ENCODE measurements around the gene COA1.
"Not testable (repeated sequence)": the region's sequence is repeated elsewhere in the genome, so short reads cannot be mapped to it uniquely, and the experiment has no call there.

Gene COA1

DNA sequence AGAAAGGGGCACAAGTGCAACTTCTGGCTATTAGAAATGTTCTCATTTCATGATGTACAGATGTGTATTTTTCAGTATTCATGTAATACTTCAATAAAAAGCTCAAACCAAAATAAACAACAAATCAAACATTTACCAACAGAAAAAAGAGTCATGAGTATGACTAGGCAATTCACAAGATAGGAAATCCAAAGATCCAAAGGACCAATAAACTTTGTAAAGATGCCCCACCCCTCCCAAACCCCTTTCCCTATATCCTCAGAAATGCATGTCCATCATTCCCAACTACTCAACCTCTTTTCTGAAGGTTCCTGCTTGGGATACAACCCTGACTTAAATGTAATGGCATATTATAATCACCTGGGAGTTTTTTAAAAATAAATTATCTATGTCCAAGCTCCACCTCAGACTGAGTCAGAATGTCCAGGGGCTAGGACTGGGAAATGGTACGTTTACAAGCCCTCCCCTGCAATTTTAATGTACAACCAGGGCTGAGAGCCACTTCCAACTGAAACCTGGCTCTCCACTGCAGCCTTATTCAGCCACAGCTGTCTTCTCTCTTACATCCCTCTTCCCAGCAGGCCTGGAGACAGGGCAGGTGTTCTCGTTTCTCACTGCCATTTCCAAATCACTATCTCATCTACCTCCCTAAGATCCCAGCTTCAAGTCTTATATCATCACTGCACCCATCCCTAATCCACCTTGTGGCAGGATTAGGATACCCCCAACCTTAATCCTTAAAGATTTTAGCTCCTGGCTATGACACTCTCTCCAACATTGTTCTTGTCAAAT lies 36.5 kb downstream of the COA1 start:
- peaks cover 5% of the 10 kb centered on the region for H3K4me1 ChIP-seq (ENCODE audit: control insufficient read depth, insufficient read depth, low read length)
- no peak overlapping the region for H3K4me3 ChIP-seq (ENCODE audit: low read length)
- H3K9ac ChIP-seq (ENCODE audit: low read length): no peak overlapping the region
- no peaks in the 10 kb centered on the region for H3K27me3 ChIP-seq (ENCODE audit: control insufficient read depth, insufficient read depth, low read length)
- no peaks in the 10 kb centered on the region for H3K36me3 ChIP-seq (ENCODE audit: control insufficient read depth, insufficient read depth, low read length)
- H3K9me3 ChIP-seq (ENCODE audit: control insufficient read depth, low read length): no peaks in the 10 kb centered on the region

DNA sequence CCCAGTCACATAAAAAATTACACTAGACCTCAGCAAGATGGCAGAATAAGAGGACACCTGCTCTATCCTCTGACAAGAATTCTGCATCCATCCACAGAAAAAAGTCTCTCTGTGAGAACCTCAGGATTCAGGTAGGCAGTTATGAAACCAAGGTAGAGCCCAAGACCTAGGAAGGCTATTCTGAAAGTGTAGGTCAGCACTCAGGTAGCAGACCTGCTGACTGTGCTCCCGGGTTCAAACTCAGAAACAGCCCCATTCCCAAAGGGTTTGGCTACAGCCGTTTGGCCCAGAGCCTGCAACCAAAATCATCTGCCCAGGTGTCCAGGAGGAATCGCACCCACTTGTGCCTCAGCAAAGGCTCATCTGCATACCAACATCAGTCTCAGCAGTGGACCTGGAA lies 37.7 kb downstream of the COA1 start:
- no peaks in the 10 kb centered on the region for H3K27me3 ChIP-seq (ENCODE audit: control insufficient read depth, insufficient read depth, low read length)
- no peak overlapping the region for H3K4me3 ChIP-seq (ENCODE audit: low read length)
- H3K9ac ChIP-seq (ENCODE audit: low read length): no peak overlapping the region
- peaks cover 5% of the 10 kb centered on the region for H3K4me1 ChIP-seq (ENCODE audit: control insufficient read depth, insufficient read depth, low read length)
- no peaks in the 10 kb centered on the region for H3K9me3 ChIP-seq (ENCODE audit: control insufficient read depth, low read length)
- H3K36me3 ChIP-seq (ENCODE audit: control insufficient read depth, insufficient read depth, low read length): no peaks in the 10 kb centered on the region

DNA sequence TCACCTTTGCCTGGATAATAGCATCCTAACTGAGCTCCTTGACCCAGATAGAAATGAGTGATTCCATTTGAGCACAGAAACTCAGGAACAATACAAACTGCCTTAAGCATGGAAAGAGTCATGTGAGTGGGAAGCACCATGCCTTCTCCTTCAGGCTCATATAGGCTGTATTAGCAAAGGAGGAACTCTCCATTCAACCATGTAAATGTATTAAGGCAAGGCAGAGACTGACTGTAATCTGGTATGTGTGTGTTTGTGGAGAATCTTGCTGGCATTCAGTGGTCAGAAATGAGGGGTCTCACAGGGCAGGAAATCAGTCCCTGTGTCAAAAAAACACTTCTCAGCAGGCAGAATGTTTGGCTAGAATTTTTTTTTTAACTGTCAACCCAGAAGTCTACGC lies 40.2 kb downstream of the COA1 start:
- Histone ChIP-seq H3K27me3 (ENCODE audit: control insufficient read depth, insufficient read depth, low read length) (no peaks in the 10 kb centered on the region), H3K4me1 (ENCODE audit: control insufficient read depth, insufficient read depth, low read length) (peaks cover 5% of the 10 kb centered on the region), H3K4me3 (ENCODE audit: low read length) (no peak overlapping the region), H3K36me3 (ENCODE audit: control insufficient read depth, insufficient read depth, low read length) (no peaks in the 10 kb centered on the region), H3K9ac (ENCODE audit: low read length) (no peak overlapping the region), H3K9me3 (ENCODE audit: control insufficient read depth, low read length) (no peaks in the 10 kb centered on the region)

DNA sequence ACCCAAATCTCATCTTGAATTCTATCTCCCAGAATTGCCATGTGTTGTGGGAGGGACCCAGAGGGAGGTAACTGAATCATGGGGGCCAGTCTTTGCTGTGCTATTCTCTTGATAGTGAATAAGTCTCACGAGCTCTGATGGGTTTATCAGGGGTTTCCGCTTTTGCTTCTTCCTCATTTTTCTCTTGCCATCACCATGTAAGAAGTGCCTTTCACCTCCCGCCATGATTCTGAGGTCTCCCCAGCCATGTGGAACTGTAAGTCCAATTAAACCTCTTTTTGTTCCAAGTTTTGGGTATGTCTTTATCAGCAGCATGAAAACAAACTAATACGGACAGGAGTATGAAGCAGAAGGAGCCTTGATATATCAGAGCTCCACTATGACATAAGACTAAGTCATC lies 41.5 kb downstream of the COA1 start:
- H3K4me3 ChIP-seq (ENCODE audit: low read length); H3K36me3 ChIP-seq (ENCODE audit: control insufficient read depth, insufficient read depth, low read length); H3K27me3 ChIP-seq (ENCODE audit: control insufficient read depth, insufficient read depth, low read length); H3K9ac ChIP-seq (ENCODE audit: low read length); H3K4me1 ChIP-seq (ENCODE audit: control insufficient read depth, insufficient read depth, low read length); H3K9me3 ChIP-seq (ENCODE audit: control insufficient read depth, low read length): not testable (repeated sequence)

DNA sequence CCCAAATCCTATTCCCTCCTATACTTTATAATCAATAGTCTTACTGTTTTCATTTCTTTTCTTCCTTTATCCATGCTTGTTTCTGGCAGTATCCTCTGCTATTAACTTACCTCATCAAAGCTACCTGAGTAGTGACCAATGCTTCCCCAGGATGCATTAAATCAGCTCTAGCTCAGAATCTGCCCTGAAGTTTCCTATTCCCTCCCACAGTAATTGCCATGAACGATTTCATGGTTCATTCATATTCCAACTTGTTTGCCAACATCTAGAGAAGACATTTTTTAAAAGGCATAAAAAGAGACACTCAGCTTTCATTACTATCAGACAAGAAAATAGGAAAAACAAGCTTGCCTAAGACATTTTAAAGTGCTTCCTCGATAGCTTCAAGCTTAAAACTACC lies 42.3 kb downstream of the COA1 start:
- no peak overlapping the region for H3K4me3 ChIP-seq (ENCODE audit: low read length)

DNA sequence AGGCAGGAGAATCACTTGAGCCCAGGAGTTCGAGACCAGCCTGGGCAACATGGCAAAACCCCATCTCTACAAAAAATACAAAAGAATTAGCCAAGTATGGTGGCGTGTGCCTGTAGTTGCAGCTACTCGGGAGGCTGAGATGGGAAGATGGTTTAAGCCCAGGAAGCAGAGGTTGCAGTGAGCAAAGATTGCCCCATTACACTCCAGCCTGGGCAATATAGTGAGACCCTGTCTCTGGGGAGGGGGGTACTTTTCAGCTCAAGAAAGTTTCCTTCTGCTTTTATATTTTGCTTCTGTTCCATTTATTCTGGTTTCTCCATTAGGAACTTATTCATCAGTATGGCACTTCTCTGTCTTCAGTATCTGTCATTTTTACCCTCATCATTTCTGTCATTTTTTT lies 48.6 kb downstream of the COA1 start:
- H3K36me3 ChIP-seq (ENCODE audit: control insufficient read depth, insufficient read depth, low read length): no peaks in the 10 kb centered on the region
- H3K4me3 ChIP-seq (ENCODE audit: low read length): no peak overlapping the region
- H3K4me1 ChIP-seq (ENCODE audit: control insufficient read depth, insufficient read depth, low read length): no peaks in the 10 kb centered on the region
- no peaks in the 10 kb centered on the region for H3K9me3 ChIP-seq (ENCODE audit: control insufficient read depth, low read length)
- H3K9ac ChIP-seq (ENCODE audit: low read length): no peak overlapping the region
- H3K27me3 ChIP-seq (ENCODE audit: control insufficient read depth, insufficient read depth, low read length): no peaks in the 10 kb centered on the region

More for the DNA sequence above, 42.3 kb downstream of the COA1 start:
- Histone ChIP-seq H3K9me3 (ENCODE audit: control insufficient read depth, low read length) (no peaks in the 10 kb centered on the region), H3K4me1 (ENCODE audit: control insufficient read depth, insufficient read depth, low read length) (no peaks in the 10 kb centered on the region), H3K9ac (ENCODE audit: low read length) (no peak overlapping the region), H3K36me3 (ENCODE audit: control insufficient read depth, insufficient read depth, low read length) (no peaks in the 10 kb centered on the region), H3K27me3 (ENCODE audit: control insufficient read depth, insufficient read depth, low read length) (no peaks in the 10 kb centered on the region)

DNA sequence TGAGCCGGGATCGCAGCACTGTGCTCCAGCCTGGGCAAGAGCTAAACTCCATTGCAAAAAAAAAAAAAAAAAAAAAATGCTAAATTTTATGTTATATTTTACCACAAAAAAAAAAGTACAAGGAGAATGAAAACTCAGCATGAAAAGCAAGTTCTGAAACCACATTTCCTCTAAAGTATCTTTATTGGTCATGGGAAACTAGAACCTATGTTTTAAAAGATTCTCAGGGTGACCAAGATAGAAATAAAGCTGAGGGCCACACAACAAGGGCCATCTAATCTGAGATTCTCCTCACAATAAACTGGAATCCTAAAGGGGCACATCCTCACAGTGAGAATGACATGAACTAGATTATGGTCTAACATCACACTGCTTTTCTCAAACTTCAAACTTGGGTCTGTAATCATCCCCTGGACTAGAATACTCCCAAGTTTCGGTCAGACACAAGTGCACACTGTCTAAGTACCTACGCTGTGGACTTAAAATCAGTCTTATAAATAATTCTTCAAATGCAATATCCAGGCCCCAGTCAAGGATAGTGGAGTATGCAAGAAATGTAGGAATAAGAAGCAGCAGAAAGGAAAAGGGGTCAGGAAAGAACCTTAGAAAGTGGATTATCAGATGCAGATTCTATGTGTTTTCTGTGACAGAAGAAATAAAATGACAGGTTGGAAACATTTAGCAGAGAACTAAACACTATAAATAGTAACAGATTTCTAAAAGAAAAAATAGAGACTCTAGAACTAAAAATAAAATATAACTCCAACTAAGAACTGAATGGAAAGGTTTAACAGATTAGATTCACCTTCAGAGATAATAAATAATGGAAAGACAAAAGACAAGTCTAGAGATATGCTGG lies 49.9 kb downstream of the COA1 start:
- Histone ChIP-seq H3K27me3 (ENCODE audit: control insufficient read depth, insufficient read depth, low read length) (no peaks in the 10 kb centered on the region), H3K4me3 (ENCODE audit: low read length) (no peak overlapping the region), H3K4me1 (ENCODE audit: control insufficient read depth, insufficient read depth, low read length) (peaks cover 4% of the 10 kb centered on the region), H3K36me3 (ENCODE audit: control insufficient read depth, insufficient read depth, low read length) (no peaks in the 10 kb centered on the region), H3K9me3 (ENCODE audit: control insufficient read depth, low read length) (no peaks in the 10 kb centered on the region), H3K9ac (ENCODE audit: low read length) (no peak overlapping the region)

DNA sequence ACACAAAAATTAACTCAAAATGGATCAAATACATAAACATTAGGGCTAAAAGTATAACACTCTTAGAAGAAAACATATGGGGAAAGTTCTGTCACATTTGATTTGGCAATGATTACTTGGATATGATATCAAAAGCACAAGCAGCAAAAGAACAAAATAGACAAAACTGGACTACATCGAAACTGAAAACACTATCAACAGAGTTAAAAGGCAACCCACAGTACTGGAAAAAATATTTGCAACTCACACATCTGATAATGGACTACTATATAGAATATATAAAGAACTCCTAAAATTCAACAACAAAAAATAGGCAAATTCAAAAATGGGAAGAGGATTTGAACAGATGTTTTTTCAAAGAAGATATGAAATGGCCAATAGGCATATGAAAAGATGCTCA lies 51.0 kb downstream of the COA1 start:
- Histone ChIP-seq H3K36me3 (ENCODE audit: control insufficient read depth, insufficient read depth, low read length) (no peaks in the 10 kb centered on the region), H3K27me3 (ENCODE audit: control insufficient read depth, insufficient read depth, low read length) (no peaks in the 10 kb centered on the region), H3K9ac (ENCODE audit: low read length) (no peak overlapping the region), H3K4me1 (ENCODE audit: control insufficient read depth, insufficient read depth, low read length) (peaks cover 13% of the 10 kb centered on the region), H3K9me3 (ENCODE audit: control insufficient read depth, low read length) (no peaks in the 10 kb centered on the region), H3K4me3 (ENCODE audit: low read length) (no peak overlapping the region)

DNA sequence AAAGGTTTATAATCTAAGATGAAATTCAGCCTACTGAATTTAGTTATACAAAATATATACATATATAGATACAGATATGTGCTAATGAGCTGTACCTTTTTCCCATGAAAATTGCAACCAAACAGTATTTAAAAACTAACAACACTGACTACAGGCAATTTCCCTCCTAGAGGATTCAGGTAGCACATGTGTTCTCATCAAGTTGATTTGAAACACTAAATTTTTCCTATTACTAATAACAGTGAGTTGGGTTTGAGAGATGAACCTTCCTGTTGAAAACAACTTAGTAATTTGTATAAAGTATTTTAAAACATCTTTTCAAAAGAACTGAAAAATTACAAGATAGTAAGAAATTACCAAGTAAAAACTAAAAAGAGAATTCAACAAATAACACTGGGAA lies 51.5 kb downstream of the COA1 start:
- Histone ChIP-seq H3K4me3 (ENCODE audit: low read length) (no peak overlapping the region), H3K9ac (ENCODE audit: low read length) (no peak overlapping the region), H3K4me1 (ENCODE audit: control insufficient read depth, insufficient read depth, low read length) (peaks cover 13% of the 10 kb centered on the region), H3K9me3 (ENCODE audit: control insufficient read depth, low read length) (no peaks in the 10 kb centered on the region), H3K27me3 (ENCODE audit: control insufficient read depth, insufficient read depth, low read length) (no peaks in the 10 kb centered on the region), H3K36me3 (ENCODE audit: control insufficient read depth, insufficient read depth, low read length) (no peaks in the 10 kb centered on the region)

DNA sequence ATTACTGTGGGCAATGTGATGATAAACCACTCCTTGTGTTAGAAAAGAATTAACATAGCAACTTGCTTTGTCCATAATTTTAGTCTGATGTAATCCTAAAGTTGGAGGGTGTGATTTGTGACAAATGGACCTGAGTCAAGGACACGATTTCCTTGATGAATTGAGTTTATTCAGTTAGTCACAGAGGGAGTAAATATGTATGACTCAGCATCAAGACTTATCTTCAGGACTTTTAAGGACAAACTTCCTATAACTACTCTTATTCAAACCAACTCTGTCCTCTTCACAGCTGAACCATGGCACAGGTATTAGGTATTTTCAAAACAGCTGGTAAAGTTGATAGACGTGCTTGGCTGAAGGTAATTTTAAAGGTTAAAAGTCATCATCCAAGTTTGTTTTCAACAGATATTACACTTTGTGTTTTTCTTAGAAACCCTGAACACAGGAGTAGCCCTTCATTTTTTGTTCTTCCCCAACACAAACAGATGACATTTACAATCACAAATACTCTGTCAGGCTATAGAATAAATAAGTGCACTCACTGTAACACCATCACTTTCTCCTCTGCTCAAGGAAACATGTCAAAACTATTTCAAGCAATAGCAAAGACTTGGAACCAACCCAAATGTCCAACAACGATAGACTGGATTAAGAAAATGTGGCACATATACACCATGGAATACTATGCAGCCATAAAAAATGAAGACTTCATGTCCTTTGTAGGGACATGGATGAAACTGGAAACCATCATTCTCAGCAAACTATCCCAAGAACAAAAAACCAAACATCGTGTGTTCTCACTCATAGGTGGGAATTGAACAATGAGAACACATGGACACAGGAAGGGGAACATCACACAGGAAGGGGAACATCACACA lies 54.5 kb downstream of the COA1 start:
- Histone ChIP-seq H3K27me3 (ENCODE audit: control insufficient read depth, insufficient read depth, low read length) (no peaks in the 10 kb centered on the region), H3K4me1 (ENCODE audit: control insufficient read depth, insufficient read depth, low read length) (peaks cover 19% of the 10 kb centered on the region), H3K9ac (ENCODE audit: low read length) (no peak overlapping the region), H3K4me3 (ENCODE audit: low read length) (no peak overlapping the region), H3K36me3 (ENCODE audit: control insufficient read depth, insufficient read depth, low read length) (no peaks in the 10 kb centered on the region), H3K9me3 (ENCODE audit: control insufficient read depth, low read length) (no peaks in the 10 kb centered on the region)

DNA sequence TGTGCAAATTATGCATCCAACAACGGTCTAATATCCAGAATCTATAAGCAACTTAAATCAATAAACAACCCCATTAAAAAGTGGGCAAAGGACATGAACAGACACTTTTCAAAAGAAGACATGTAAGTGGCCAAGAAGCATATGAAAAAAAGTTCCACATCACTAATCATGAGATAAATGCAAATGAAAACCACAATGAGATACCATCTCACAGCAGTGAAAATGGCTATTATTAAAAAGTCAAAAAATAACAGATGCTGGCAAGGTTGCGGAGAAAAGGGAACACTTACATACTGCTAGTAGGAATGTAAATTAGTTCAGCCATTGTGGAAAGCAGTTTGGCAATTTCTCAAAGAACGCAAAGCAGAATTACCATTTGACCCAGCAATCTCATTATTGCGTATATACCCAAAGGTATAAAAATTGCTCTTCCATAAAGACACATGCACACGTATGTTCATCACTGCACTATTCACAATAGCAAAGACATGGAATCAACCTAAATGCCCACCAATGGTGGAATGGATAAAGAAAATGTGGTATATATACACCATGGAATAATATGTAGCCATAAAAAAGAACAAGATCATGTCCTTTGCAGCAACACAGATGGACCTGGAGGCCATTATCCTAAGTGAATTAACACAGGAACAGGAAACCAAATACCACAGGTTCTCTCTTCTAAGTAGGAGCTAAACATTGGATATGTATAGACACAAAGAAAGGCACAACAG lies 55.9 kb downstream of the COA1 start:
- not testable (repeated sequence) for H3K27me3 ChIP-seq (ENCODE audit: control insufficient read depth, insufficient read depth, low read length); H3K36me3 ChIP-seq (ENCODE audit: control insufficient read depth, insufficient read depth, low read length); H3K9me3 ChIP-seq (ENCODE audit: control insufficient read depth, low read length); H3K9ac ChIP-seq (ENCODE audit: low read length); H3K4me3 ChIP-seq (ENCODE audit: low read length)
- H3K4me1 ChIP-seq (ENCODE audit: control insufficient read depth, insufficient read depth, low read length): peaks cover 19% of the 10 kb centered on the region

Measured in mucosa of stomach (tissue), 1 donor.